Ascending aorta (tissue), 2 donors: ENCODE data around the gene GOLM1. TPM values are rescaled to one million over a fixed set of nuclear protein-coding genes. Genes with fewer than 3 reads are reported as not detected.
A peak's percentile ranks its signal among the peaks of the same experiment; 100 is the strongest.

Source experiments
- DNase-seq, 2 donors: peaks; one replicate each; pipeline ENCODE4 v3.0.0-alpha.2; 2019; ENCODE audit warnings: low spot score in 2 of 2
- H3K27ac ChIP-seq, 2 donors: fragments of 200-600 bp; sonication (generic); one replicate each; pipeline ENCODE4 v1.5.1; 2016 to 2017; ENCODE audit warnings: mild to moderate bottlenecking in 1 of 2
- H3K27me3 ChIP-seq: fragments of 200-600 bp; sonication (generic); one replicate; pipeline ENCODE4 v1.5.1; 2017
- H3K36me3 ChIP-seq, 2 donors: fragments of 200-600 bp; sonication (generic); one replicate each; pipeline ENCODE4 v1.5.1; 2016
- H3K4me1 ChIP-seq, 2 donors: fragments of 200-600 bp; sonication (generic); one replicate each; pipeline ENCODE4 v1.5.1; 2016 to 2017; ENCODE audit warnings: mild to moderate bottlenecking in 1 of 2
- H3K4me3 ChIP-seq, 2 donors: fragments of 200-600 bp; sonication (generic); one replicate each; pipeline ENCODE4 v1.5.1; 2016 to 2017; ENCODE audit warnings: mild to moderate bottlenecking in 1 of 2
- H3K9me3 ChIP-seq, 2 donors: fragments of 200-600 bp; sonication (generic); one replicate each; pipeline ENCODE4 v1.5.1; 2016
- intact Hi-C: fragments of 100-400 bp; cut with DNase I; formaldehyde crosslinking; loops from one replicate; pipeline ENCODE4 v1.15.1; 2023
- total RNA-seq: library from RNA; depleted of rRNA; stranded (reverse); fragments of >200 nt; gene quantifications from one replicate; pipeline ENCODE4 v1.1.0, GENCODE V29; 2016
- TF ChIP-seq, protein P1 (sequence below), 3 experiments: fragments of 200-600 bp in 2 of 3; fragments of 450-650 bp in 1 of 3; sonication (generic) in 2 of 3; IDR thresholded peaks; one replicate each; pipeline ENCODE4 v1.5.1; 2016 to 2019; ENCODE audit warnings: antibody characterized with exemption in 3 of 3, mild to moderate bottlenecking in 1 of 3, moderate library complexity in 1 of 3

GOLM1 gene
- total RNA-seq, 1 donor from 2014 or later = 24.4 TPM

DNA sequence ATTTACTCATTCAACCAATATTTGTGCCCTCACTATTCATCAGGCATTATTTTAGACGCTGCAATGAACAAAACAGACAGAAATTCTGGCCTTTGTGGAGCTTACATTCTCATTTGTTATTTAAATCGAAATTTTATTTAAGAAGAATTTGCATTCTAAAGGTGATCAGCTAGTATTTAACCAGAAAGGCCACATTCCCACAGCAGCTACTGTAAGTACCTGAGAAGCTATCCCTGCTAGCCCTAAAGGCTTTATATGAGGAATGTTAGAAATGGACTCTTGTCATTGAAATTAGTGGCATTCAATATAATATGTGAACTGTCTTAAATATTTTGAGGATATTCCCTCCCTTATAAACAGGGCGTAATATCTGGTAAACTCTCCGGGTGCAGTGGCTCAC lies 35.0 kb upstream of the GOLM1 start:
- Histone ChIP-seq H3K4me1 (no peaks in the 10 kb centered on the region), H3K36me3 (no peaks in the 10 kb centered on the region), H3K4me3 (no peak overlapping the region), H3K27me3 (no peaks in the 10 kb centered on the region), H3K27ac (no peak overlapping the region), H3K9me3 (no peaks in the 10 kb centered on the region)
- DNase-seq = no peak
- intact Hi-C loops = no loop called here
- TF ChIP-seq, protein P1, sequence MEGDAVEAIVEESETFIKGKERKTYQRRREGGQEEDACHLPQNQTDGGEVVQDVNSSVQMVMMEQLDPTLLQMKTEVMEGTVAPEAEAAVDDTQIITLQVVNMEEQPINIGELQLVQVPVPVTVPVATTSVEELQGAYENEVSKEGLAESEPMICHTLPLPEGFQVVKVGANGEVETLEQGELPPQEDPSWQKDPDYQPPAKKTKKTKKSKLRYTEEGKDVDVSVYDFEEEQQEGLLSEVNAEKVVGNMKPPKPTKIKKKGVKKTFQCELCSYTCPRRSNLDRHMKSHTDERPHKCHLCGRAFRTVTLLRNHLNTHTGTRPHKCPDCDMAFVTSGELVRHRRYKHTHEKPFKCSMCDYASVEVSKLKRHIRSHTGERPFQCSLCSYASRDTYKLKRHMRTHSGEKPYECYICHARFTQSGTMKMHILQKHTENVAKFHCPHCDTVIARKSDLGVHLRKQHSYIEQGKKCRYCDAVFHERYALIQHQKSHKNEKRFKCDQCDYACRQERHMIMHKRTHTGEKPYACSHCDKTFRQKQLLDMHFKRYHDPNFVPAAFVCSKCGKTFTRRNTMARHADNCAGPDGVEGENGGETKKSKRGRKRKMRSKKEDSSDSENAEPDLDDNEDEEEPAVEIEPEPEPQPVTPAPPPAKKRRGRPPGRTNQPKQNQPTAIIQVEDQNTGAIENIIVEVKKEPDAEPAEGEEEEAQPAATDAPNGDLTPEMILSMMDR (IDR thresholded peaks at IDR 0.05) = no peak

DNA sequence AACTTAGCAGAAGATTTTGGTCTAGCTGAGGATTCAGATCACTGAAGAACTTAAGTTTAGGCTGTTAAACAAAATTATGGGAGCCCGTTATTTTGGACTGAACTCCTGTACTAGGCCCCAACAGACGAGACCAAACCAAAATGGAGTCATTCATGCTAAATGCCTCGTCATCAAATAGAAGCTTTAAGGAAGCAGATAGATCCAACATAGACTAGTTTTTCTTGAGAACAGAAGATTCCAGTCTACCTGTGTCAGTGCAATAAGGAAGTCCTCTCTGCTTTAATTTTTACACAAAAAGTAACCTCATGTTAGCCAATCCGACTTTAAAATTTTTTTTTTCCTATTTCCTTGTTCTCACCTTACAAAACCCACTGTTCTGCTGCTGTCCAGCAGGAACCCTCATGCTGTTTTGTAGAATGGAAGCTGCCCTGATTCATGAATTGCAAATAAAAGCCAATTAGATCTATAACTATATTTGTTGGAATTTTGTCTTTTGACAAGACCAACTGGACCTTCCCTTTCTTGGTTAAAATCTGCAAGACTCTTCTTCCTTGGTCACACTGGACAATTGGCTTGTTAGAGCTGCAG lies 29.0 kb upstream of the GOLM1 start:
- DNase-seq = no peak
- Histone ChIP-seq H3K27me3 (no peaks in the 10 kb centered on the region), H3K9me3 (no peaks in the 10 kb centered on the region), H3K4me3 (no peak overlapping the region), H3K4me1 (peaks cover 0 to 4% of the 10 kb centered on the region in 2 donors), H3K27ac (no peak overlapping the region), H3K36me3 (no peaks in the 10 kb centered on the region)
- TF ChIP-seq, protein P1 (IDR thresholded peaks at IDR 0.05) = no peak
- intact Hi-C loops = no loop called here

DNA sequence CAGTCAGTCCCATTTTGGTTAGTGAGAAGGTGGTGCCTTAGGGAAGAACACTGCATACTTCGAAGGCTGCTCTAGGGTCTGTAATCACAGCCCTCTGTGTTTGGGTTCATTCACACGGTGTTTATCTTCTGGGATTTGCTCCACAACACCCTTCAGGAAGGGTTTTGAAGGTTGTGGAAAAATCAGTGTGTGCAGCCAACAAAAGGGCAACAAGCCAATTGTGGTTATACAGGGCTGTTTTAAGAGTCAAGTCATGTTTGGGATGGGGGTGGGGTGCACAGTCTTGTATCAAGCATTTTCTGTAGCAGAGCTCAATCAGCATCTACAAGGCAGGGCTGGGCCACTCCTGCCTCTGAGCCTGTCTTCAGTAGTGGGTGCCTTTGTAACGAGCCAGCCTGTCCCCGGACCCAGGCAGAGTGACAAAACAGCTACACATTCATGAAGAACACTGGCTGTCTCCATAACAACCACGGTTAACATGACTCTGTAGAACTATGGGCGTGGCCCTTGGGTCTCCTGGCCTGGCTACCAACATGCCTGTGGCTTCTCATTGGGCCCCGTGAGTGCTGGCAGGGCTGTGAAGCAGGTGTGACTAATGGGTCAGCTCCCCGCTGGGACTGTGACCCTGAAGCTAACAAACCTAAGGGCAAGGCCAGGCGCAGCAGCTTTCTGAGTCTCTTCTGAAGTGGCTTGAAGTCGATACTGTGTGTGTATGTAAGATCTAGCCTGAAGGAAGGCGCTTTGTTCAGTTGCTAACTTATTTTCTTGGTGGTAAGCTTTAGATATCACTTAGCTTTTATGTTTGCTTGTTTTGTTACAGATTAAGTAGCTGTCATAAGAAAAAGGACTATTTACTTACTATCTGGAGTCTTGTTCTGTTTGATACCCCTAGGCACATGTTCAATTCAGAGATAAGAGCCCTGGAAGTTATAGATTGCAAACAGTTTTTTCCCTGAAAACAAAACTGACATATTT lies 27.9 kb upstream of the GOLM1 start:
- Histone ChIP-seq H3K4me1 (peaks cover 0 to 4% of the 10 kb centered on the region in 2 donors), H3K27ac (no peak overlapping the region), H3K27me3 (no peaks in the 10 kb centered on the region), H3K4me3 (no peak overlapping the region), H3K9me3 (no peaks in the 10 kb centered on the region), H3K36me3 (no peaks in the 10 kb centered on the region)
- TF ChIP-seq, protein P1 (IDR thresholded peaks at IDR 0.05) = no peak
- DNase-seq = peak in 1 of 2 donors; percentile 12
- intact Hi-C loops = no loop called here

DNA sequence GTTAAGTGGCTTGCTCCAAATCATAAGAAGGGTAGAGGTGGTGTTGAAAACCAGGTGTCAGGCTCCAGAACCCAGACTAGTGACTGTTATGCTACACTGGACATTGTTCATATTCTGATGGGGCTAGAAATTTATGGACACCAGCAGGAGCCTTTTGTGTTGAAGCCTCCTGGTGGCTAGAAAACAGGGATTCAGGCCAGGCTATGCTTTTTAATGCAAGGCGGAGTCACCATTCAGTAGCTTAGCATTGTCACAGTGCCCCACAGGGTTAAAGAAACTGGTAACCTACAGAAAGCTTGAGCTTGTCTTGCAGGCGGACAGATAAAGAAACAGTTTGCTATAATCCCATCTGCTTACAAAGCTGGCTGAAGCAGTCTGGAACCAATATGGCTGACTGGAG lies 23.0 kb upstream of the GOLM1 start:
- Histone ChIP-seq H3K4me1 (peaks cover 0 to 4% of the 10 kb centered on the region in 2 donors), H3K36me3 (no peaks in the 10 kb centered on the region), H3K27me3 (no peaks in the 10 kb centered on the region), H3K9me3 (no peaks in the 10 kb centered on the region), H3K27ac (no peak overlapping the region), H3K4me3 (no peak overlapping the region)
- TF ChIP-seq, protein P1 (IDR thresholded peaks at IDR 0.05) = no peak
- intact Hi-C loops = no loop called here
- no peak for DNase-seq

DNA sequence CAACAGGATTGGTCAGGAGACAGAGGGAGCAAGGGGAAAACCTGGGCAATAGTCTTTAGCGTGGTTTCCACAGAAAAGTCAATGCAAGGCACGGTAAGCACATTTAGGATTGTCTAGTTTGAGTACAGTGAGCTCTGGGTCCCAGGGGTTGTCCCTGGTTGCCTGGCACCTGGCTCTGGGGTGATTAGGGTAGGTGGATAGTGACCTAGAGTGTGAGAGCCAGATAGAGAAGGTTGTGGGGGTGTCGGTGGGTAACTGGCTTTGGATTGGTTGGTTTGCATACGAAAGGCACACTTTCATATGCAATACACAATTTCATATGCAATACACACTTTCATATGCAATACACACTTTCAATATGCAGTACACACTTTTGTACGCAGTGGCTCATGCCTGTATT lies 20.1 kb upstream of the GOLM1 start:
- Histone ChIP-seq H3K4me3 (no peak overlapping the region), H3K27ac (no peak overlapping the region)
- TF ChIP-seq, protein P1 (IDR thresholded peaks at IDR 0.05) = no peak

More for the DNA sequence above, 20.1 kb upstream of the GOLM1 start:
- Histone ChIP-seq H3K36me3 (no peaks in the 10 kb centered on the region), H3K27me3 (no peaks in the 10 kb centered on the region), H3K4me1 (no peaks in the 10 kb centered on the region), H3K9me3 (no peaks in the 10 kb centered on the region)
- intact Hi-C loops = no loop called here
- DNase-seq = no peak
